ENCODE data around the gene CCDC106.

CCDC106 gene

DNA sequence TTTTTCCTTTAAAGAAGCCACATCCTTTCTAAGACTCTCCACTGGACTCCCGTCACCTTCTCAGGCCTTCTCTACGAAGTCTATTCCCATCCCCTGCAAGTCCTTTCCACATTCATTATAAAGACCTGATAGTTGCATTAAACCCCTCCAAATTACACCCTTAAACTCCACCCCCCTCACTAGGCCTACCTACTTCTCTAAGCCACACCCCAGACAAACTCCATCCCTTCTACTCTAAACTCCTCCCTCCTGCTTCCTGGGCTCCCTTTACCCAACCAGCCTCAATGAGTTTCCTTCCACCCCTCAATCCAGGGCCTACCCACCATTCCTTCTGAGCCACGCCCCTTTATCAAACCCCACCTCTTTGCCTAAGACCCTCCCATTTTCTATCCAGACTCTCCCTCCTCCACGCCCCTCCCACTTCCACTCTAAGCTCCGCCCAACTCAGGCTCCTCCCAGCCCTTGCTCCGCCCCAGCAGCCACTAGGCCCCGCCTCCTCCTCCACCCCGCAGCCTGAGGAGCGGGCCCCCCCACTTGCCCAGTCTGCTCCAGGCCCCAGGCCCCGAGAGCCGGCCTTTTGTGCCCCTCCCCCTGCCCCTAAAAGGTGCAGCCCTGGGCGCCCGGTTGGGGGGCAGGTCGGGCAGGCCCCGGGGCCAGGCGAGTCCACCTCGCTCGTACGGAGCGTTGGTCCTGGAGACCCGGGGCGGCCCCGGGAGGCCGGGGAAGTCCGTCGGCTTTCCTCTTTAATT is 49.1 kb upstream of the CCDC106 start:
- peaks cover 3% of the 10 kb centered on the region; the same call in 1 of the 2 replicates for H3K4me1 ChIP-seq (ENCODE audit: control insufficient read depth, insufficient read depth, low read length)
- peak overlapping the region; percentile 97 for H3K27ac ChIP-seq (ENCODE audit: extremely low read depth, low read depth, low read length)
- POLR2A ChIA-PET, result interaction anchor here (0.6 to 4.4 kb wide), 37 partner anchors 11 to 483 kb away, joined by 3 to 71 read pairs (median 5); partner anchors contain the start of genes CCDC106, HSPBP1, ISOC2 and KMT5C
- H3K9me3 ChIP-seq (ENCODE audit: control insufficient read depth, insufficient read depth, low read depth, low read length), result no peaks in the 10 kb centered on the region
- H3K4me3 ChIP-seq (ENCODE audit: low read depth, low read length), result peak overlapping the region; percentile 97
- CTCF ChIA-PET, result interaction anchor here (0.6 to 2.1 kb wide), 8 partner anchors 8 to 297 kb away, joined by 3 to 9 read pairs (median 4); no protein-coding TSS in a partner anchor
- H3K36me3 ChIP-seq (ENCODE audit: control insufficient read depth in 2 of 2, insufficient read depth in 1 of 2, low read length in 2 of 2), result peaks cover 12 to 28% of the 10 kb centered on the region in 2 experiments
- TF ChIP-seq OVOL3 (tag by site-specific recombination; IDR thresholded peaks at IDR 0.05), result 0 out of 2 replicates have a peak, but pooled peaks have one; percentile 27
- no peak for TF ChIP-seq RBAK (tag by site-specific recombination; IDR thresholded peaks at IDR 0.05)
- TF ChIP-seq, protein P1, sequence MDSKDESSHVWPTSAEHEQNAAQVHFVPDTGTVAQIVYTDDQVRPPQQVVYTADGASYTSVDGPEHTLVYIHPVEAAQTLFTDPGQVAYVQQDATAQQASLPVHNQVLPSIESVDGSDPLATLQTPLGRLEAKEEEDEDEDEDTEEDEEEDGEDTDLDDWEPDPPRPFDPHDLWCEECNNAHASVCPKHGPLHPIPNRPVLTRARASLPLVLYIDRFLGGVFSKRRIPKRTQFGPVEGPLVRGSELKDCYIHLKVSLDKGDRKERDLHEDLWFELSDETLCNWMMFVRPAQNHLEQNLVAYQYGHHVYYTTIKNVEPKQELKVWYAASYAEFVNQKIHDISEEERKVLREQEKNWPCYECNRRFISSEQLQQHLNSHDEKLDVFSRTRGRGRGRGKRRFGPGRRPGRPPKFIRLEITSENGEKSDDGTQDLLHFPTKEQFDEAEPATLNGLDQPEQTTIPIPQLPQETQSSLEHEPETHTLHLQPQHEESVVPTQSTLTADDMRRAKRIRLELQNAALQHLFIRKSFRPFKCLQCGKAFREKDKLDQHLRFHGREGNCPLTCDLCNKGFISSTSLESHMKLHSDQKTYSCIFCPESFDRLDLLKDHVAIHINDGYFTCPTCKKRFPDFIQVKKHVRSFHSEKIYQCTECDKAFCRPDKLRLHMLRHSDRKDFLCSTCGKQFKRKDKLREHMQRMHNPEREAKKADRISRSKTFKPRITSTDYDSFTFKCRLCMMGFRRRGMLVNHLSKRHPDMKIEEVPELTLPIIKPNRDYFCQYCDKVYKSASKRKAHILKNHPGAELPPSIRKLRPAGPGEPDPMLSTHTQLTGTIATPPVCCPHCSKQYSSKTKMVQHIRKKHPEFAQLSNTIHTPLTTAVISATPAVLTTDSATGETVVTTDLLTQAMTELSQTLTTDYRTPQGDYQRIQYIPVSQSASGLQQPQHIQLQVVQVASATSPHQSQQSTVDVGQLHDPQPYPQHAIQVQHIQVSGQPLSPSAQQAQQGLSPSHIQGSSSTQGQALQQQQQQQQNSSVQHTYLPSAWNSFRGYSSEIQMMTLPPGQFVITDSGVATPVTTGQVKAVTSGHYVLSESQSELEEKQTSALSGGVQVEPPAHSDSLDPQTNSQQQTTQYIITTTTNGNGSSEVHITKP (tag by site-specific recombination; IDR thresholded peaks at IDR 0.05), result peak; percentile 68
- TF ChIP-seq, protein P2, sequence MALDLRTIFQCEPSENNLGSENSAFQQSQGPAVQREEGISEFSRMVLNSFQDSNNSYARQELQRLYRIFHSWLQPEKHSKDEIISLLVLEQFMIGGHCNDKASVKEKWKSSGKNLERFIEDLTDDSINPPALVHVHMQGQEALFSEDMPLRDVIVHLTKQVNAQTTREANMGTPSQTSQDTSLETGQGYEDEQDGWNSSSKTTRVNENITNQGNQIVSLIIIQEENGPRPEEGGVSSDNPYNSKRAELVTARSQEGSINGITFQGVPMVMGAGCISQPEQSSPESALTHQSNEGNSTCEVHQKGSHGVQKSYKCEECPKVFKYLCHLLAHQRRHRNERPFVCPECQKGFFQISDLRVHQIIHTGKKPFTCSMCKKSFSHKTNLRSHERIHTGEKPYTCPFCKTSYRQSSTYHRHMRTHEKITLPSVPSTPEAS (tag by site-specific recombination; IDR thresholded peaks at IDR 0.05), result peak; percentile 12; the same call in 1 of the 2 replicates
- TF ChIP-seq ZNF341 (tag by site-specific recombination; IDR thresholded peaks at IDR 0.05; ENCODE audit: low read depth), result peak; percentile 86
- TF ChIP-seq ZNF660 (tag by site-specific recombination; IDR thresholded peaks at IDR 0.05), result peak; percentile 69; the same call in 1 of the 2 replicates
- no peak for TF ChIP-seq ZNF701 (tag by site-specific recombination; IDR thresholded peaks at IDR 0.05)
- TF ChIP-seq, protein P3, sequence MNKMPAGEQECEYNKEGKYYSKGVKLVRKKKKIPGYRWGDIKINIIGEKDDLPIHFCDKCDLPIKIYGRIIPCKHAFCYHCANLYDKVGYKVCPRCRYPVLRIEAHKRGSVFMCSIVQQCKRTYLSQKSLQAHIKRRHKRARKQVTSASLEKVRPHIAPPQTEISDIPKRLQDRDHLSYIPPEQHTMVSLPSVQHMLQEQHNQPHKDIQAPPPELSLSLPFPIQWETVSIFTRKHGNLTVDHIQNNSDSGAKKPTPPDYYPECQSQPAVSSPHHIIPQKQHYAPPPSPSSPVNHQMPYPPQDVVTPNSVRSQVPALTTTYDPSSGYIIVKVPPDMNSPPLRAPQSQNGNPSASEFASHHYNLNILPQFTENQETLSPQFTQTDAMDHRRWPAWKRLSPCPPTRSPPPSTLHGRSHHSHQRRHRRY (tag by site-specific recombination; IDR thresholded peaks at IDR 0.05), result no peak
- TF ChIP-seq ZNF843 (tag by site-specific recombination; IDR thresholded peaks at IDR 0.05), result 0 out of 2 replicates have a peak, but pooled peaks have one; percentile 29
- TF ChIP-seq ZNF324 (tag by site-specific recombination; IDR thresholded peaks at IDR 0.05), result 0 out of 2 replicates have a peak, but pooled peaks have one; percentile 71
- TF ChIP-seq, protein P4, sequence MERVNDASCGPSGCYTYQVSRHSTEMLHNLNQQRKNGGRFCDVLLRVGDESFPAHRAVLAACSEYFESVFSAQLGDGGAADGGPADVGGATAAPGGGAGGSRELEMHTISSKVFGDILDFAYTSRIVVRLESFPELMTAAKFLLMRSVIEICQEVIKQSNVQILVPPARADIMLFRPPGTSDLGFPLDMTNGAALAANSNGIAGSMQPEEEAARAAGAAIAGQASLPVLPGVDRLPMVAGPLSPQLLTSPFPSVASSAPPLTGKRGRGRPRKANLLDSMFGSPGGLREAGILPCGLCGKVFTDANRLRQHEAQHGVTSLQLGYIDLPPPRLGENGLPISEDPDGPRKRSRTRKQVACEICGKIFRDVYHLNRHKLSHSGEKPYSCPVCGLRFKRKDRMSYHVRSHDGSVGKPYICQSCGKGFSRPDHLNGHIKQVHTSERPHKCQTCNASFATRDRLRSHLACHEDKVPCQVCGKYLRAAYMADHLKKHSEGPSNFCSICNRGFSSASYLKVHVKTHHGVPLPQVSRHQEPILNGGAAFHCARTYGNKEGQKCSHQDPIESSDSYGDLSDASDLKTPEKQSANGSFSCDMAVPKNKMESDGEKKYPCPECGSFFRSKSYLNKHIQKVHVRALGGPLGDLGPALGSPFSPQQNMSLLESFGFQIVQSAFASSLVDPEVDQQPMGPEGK (tag by site-specific recombination; IDR thresholded peaks at IDR 0.05), result peak; percentile 100; the same call in 1 of the 2 replicates
- peak; percentile 95 for TF ChIP-seq KLF9 (tag by site-specific recombination; IDR thresholded peaks at IDR 0.05; ENCODE audit: low read depth)
- TF ChIP-seq, protein P5, sequence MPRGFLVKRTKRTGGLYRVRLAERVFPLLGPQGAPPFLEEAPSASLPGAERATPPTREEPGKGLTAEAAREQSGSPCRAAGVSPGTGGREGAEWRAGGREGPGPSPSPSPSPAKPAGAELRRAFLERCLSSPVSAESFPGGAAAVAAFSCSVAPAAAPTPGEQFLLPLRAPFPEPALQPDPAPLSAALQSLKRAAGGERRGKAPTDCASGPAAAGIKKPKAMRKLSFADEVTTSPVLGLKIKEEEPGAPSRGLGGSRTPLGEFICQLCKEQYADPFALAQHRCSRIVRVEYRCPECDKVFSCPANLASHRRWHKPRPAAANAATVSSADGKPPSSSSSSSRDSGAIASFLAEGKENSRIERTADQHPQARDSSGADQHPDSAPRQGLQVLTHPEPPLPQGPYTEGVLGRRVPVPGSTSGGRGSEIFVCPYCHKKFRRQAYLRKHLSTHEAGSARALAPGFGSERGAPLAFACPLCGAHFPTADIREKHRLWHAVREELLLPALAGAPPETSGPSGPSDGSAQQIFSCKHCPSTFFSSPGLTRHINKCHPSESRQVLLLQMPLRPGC (tag by site-specific recombination; IDR thresholded peaks at IDR 0.05), result peak; percentile 37; the same call in 1 of the 2 replicates
- no peak for TF ChIP-seq ZBTB21 (tag by site-specific recombination; IDR thresholded peaks at IDR 0.05)
- peak; percentile 99 for TF ChIP-seq SP3 (tag by site-specific recombination; IDR thresholded peaks at IDR 0.05)
- no peak for TF ChIP-seq ZNF621 (tag by site-specific recombination; IDR thresholded peaks at IDR 0.05)
- TF ChIP-seq ZNF169 (tag by site-specific recombination; IDR thresholded peaks at IDR 0.05), result no peak
- TF ChIP-seq, protein P6, sequence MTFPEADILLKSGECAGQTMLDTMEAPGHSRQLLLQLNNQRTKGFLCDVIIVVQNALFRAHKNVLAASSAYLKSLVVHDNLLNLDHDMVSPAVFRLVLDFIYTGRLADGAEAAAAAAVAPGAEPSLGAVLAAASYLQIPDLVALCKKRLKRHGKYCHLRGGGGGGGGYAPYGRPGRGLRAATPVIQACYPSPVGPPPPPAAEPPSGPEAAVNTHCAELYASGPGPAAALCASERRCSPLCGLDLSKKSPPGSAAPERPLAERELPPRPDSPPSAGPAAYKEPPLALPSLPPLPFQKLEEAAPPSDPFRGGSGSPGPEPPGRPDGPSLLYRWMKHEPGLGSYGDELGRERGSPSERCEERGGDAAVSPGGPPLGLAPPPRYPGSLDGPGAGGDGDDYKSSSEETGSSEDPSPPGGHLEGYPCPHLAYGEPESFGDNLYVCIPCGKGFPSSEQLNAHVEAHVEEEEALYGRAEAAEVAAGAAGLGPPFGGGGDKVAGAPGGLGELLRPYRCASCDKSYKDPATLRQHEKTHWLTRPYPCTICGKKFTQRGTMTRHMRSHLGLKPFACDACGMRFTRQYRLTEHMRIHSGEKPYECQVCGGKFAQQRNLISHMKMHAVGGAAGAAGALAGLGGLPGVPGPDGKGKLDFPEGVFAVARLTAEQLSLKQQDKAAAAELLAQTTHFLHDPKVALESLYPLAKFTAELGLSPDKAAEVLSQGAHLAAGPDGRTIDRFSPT (tag by site-specific recombination; IDR thresholded peaks at IDR 0.05), result peak; percentile 97
- no peak for TF ChIP-seq ZNF366 (tag by site-specific recombination; conservative IDR thresholded peaks at IDR 0.05)
- TF ChIP-seq ZBTB8A (tag by site-specific recombination; IDR thresholded peaks at IDR 0.05), result peak; percentile 60; the same call in 1 of the 2 replicates
- peak; percentile 75 for TF ChIP-seq ZNF610 (tag by site-specific recombination; IDR thresholded peaks at IDR 0.05; ENCODE audit: borderline replicate concordance)
- TF ChIP-seq SP7 (tag by site-specific recombination; IDR thresholded peaks at IDR 0.05), result 0 out of 2 replicates have a peak, but pooled peaks have one; percentile 54
- TF ChIP-seq, protein P7, sequence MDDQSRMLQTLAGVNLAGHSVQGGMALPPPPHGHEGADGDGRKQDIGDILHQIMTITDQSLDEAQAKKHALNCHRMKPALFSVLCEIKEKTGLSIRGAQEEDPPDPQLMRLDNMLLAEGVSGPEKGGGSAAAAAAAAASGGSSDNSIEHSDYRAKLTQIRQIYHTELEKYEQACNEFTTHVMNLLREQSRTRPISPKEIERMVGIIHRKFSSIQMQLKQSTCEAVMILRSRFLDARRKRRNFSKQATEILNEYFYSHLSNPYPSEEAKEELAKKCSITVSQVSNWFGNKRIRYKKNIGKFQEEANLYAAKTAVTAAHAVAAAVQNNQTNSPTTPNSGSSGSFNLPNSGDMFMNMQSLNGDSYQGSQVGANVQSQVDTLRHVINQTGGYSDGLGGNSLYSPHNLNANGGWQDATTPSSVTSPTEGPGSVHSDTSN (CRISPR knock-in tag; IDR thresholded peaks at IDR 0.05), result no peak
